HepG2 (cell line): ENCODE measurements around the gene SPNS2. TPM values are rescaled to one million over a fixed set of nuclear protein-coding genes. Genes with fewer than 3 reads are reported as not detected.

Source experiments
- AHR ChIP-seq: IDR thresholded peaks from 2 replicates; pipeline ENCODE4 v1.6.1; 2018; ENCODE audit warnings: missing genetic modification reagents, missing compliant biosample characterization
- ARNT ChIP-seq: fragments of 450-650 bp; IDR thresholded peaks from 2 replicates; pipeline ENCODE4 v1.6.1; 2017
- DZIP1 ChIP-seq: sonication (generic); formaldehyde crosslinking; IDR thresholded peaks from 2 replicates; pipeline ENCODE4 v1.5.0; 2020; ENCODE audit warnings: mild to moderate bottlenecking, missing genetic modification reagents
- MIXL1 ChIP-seq: IDR thresholded peaks from 2 replicates; pipeline ENCODE4 v1.6.1; 2016
- NCOR1 ChIP-seq: fragments of 200-600 bp; sonication (generic); IDR thresholded peaks from 2 replicates; pipeline ENCODE4 v1.7.0; 2017; ENCODE audit warnings: antibody characterized with exemption, low read length, borderline replicate concordance
- NFE2 ChIP-seq: sonication (generic); formaldehyde crosslinking; IDR thresholded peaks from 2 replicates; pipeline ENCODE4 v1.4.0; 2020; ENCODE audit warnings: missing genetic modification reagents
- POLR2AphosphoS2 ChIP-seq: IDR thresholded peaks from 2 replicates; pipeline ENCODE4 v1.6.1; 2011; ENCODE audit warnings: low read depth, low read length, improper control_type of control experiment
- YY1 ChIP-seq: IDR thresholded peaks from 2 replicates; pipeline ENCODE4 v1.6.1; 2011; ENCODE audit warnings: low read length, low read depth, moderate library complexity, mild to moderate bottlenecking; ENCODE audit not compliant: insufficient read depth, insufficient replicate concordance
- ZFX ChIP-seq: sonication (generic); formaldehyde crosslinking; IDR thresholded peaks from 2 replicates; pipeline ENCODE4 v1.4.0; 2020; ENCODE audit warnings: mild to moderate bottlenecking, low read depth, missing genetic modification reagents, moderate library complexity
- ZNF276 ChIP-seq: sonication (generic); formaldehyde crosslinking; IDR thresholded peaks from 2 replicates; pipeline ENCODE4 v1.4.0; 2020; ENCODE audit warnings: mild to moderate bottlenecking, low read depth, missing genetic modification reagents
- ZNF512 ChIP-seq: sonication (generic); formaldehyde crosslinking; IDR thresholded peaks from 2 replicates; pipeline ENCODE4 v1.4.0; 2020; ENCODE audit warnings: mild to moderate bottlenecking, missing genetic modification reagents
- ZNF737 ChIP-seq: sonication (generic); formaldehyde crosslinking; IDR thresholded peaks from 2 replicates; pipeline ENCODE4 v1.5.0; 2020; ENCODE audit warnings: missing genetic modification reagents, mild to moderate bottlenecking, borderline replicate concordance
- ZNF768 ChIP-seq: sonication (generic); formaldehyde crosslinking; IDR thresholded peaks from 2 replicates; pipeline ENCODE4 v1.4.0; 2020; ENCODE audit warnings: missing genetic modification reagents
- ZNF883 ChIP-seq: sonication (generic); formaldehyde crosslinking; IDR thresholded peaks from 2 replicates; pipeline ENCODE4 v1.5.1; 2020; ENCODE audit warnings: mild to moderate bottlenecking, missing genetic modification reagents; ENCODE audit errors: not compliant biosample characterization
- ZSCAN9 ChIP-seq: IDR thresholded peaks from 2 replicates; pipeline ENCODE4 v1.6.1; 2016; ENCODE audit warnings: borderline replicate concordance
- polyA plus RNA-seq, 8 experiments: library from polyadenylated mRNA; depleted of rRNA in 3 of 8; stranded (reverse) in 7 of 8; unstranded in 1 of 8; fragments of >200 nt; fragmentation: Illumina TruSeq in 4 of 8; extraction: Trizol in 4 of 8; gene quantifications; 2 replicates each; pipeline versions ENCODE4 v1.2.1 to v1.2.3, GENCODE V29; 2011 to 2016; ENCODE audit warnings: low read depth in 4 of 8, missing spikeins in 1 of 8, mixed read lengths in 1 of 8; ENCODE audit not compliant: insufficient read depth in 1 of 8
- total RNA-seq, 5 experiments: library from RNA; depleted of rRNA; stranded (reverse); fragments of >200 nt; fragmentation: Illumina TruSeq; extraction: Trizol; gene quantifications; 2 replicates each; pipeline ENCODE4 v1.2.3, GENCODE V29; 2016; ENCODE audit warnings: low read depth in 1 of 5
- TF ChIP-seq, protein P1 (sequence below): sonication (generic); formaldehyde crosslinking; IDR thresholded peaks from 2 replicates; pipeline ENCODE4 v1.5.0; 2020; ENCODE audit warnings: mild to moderate bottlenecking, missing genetic modification reagents, borderline replicate concordance
- TF ChIP-seq, protein P2 (sequence below): IDR thresholded peaks from 2 replicates; pipeline ENCODE4 v1.6.1; 2016; ENCODE audit warnings: missing genetic modification reagents, missing compliant biosample characterization

SPNS2 gene
- total and polyA plus RNA-seq, 2 of the 13 experiments (the other 11 are each of a cell fraction or from before 2014, with no cell fraction given): 0.01 TPM; not detected in 1

DNA sequence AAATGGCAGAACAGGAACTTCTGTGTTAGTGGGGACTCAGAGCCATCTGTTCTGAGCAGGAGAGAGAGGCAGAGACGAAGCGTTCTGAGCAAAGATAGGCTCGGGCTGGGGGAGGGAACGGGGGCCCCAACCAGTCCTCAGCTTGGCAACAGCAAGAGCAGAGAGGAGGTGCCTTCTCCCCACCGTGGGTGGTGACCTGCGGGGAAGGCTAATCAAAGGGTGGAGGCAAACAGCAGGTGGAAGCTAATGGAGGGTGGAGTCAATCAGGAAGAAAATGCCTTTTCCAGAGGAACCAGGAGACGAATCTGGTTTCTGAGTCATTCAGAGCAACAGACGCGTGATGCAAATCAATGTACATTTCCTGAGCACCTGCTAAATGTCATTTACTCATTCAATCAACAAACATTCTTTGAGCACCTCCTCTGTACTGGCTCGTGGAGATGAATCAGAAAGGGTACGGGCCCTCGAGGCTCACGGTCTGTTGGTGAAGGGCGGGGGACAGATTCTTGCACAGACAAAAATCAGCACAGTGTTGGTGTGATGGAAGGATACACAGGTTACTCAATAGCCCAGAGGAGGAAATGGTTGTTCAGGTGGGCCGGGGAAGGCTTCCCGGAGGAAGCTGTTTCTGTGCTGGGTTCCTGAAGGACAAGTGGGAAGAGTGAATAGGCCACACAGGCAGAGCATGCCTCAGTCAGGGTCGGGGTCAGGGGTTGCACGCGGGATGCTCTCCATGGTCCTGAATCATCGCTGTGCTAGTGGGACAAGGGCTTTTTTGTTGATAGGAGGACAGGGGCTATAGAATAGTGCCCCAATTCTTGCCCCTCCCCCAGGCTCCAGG, 5.7 kb upstream of the SPNS2 start (continued):
- TF ChIP-seq ZNF276 (CRISPR knock-in tag): 0 out of 2 replicates have a peak, but pooled peaks have one; percentile 43
- no peak for TF ChIP-seq YY1
- TF ChIP-seq, protein P1, sequence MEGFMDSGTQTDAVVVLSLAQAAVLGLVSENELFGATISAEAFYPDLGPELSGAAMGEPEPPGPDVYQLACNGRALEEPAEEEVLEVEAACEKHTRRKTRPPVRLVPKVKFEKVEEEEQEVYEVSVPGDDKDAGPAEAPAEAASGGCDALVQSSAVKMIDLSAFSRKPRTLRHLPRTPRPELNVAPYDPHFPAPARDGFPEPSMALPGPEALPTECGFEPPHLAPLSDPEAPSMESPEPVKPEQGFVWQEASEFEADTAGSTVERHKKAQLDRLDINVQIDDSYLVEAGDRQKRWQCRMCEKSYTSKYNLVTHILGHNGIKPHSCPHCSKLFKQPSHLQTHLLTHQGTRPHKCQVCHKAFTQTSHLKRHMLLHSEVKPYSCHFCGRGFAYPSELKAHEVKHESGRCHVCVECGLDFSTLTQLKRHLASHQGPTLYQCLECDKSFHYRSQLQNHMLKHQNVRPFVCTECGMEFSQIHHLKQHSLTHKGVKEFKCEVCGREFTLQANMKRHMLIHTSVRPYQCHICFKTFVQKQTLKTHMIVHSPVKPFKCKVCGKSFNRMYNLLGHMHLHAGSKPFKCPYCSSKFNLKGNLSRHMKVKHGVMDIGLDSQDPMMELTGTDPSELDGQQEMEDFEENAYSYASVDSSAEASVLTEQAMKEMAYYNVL: no peak
- no peak for TF ChIP-seq POLR2AphosphoS2
- peak; percentile 48; the same call in 1 of the 2 replicates for TF ChIP-seq ZNF737 (CRISPR knock-in tag)
- TF ChIP-seq, protein P2, sequence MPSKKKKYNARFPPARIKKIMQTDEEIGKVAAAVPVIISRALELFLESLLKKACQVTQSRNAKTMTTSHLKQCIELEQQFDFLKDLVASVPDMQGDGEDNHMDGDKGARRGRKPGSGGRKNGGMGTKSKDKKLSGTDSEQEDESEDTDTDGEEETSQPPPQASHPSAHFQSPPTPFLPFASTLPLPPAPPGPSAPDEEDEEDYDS (CRISPR knock-in tag): peak; percentile 53
- peak; percentile 93 for TF ChIP-seq AHR
- no peak for TF ChIP-seq ZNF512
- TF ChIP-seq DZIP1 (CRISPR knock-in tag): no peak
- peak; percentile 70 for TF ChIP-seq ZFX (CRISPR knock-in tag)
- no peak for TF ChIP-seq NCOR1
- no peak for TF ChIP-seq ZNF768 (CRISPR knock-in tag)
- peak; percentile 79 for TF ChIP-seq MIXL1 (CRISPR knock-in tag)
- peak; percentile 70 for TF ChIP-seq ZNF883 (CRISPR knock-in tag)
- TF ChIP-seq ARNT: no peak
- 0 out of 2 replicates have a peak, but pooled peaks have one; percentile 31 for TF ChIP-seq NFE2
- TF ChIP-seq ZSCAN9: peak; percentile 97
